HG03571 (cell line): ENCODE results near the gene FADS2.

Experiments used
- ATAC-seq: cut with Tn5 transposase; IDR thresholded peaks from one replicate; pipeline ENCODE4 v1.9.1; 2021; ENCODE audit not compliant: unreplicated experiment

FADS2 gene

GRCh38 chr11:61820174-61820573, 7.9 kb upstream of the FADS2 start:
- no peak for ATAC-seq

- ATAC-seq: no peak
These were observed 1.1 kb upstream of the FADS2 start for GRCh38 chr11:61826930-61827570.

- peak; percentile 8 for ATAC-seq
These were observed 204 bp downstream of the FADS2 start for GRCh38 chr11:61828379-61828628.

GRCh38 chr11:61828629-61829407, 718 bp downstream of the FADS2 start:
- ATAC-seq: no peak

GRCh38 chr11:61829806-61830205, 1.7 kb downstream of the FADS2 start:
- no peak for ATAC-seq

- no peak for ATAC-seq
These were observed 2.4 kb downstream of the FADS2 start for GRCh38 chr11:61830237-61831105.

- no peak for ATAC-seq
These were observed 4.1 kb downstream of the FADS2 start for GRCh38 chr11:61832207-61832606.

- ATAC-seq: no peak
These were observed 4.7 kb downstream of the FADS2 start for GRCh38 chr11:61832754-61833153.

- no peak for ATAC-seq
These were observed 5.4 kb downstream of the FADS2 start for GRCh38 chr11:61833471-61833870.

- ATAC-seq: no peak
These were observed 5.8 kb downstream of the FADS2 start for GRCh38 chr11:61833926-61834277.

- ATAC-seq: peak; percentile 89
These were observed 6.4 kb downstream of the FADS2 start for GRCh38 chr11:61834278-61835048.

- no peak for ATAC-seq
These were observed 8.1 kb downstream of the FADS2 start for GRCh38 chr11:61836193-61836592.

- ATAC-seq: no peak
These were observed 9.4 kb downstream of the FADS2 start for GRCh38 chr11:61837411-61838005.

GRCh38 chr11:61838501-61838900, 10.4 kb downstream of the FADS2 start:
- ATAC-seq: no peak

- no peak for ATAC-seq
These were observed 10.8 kb downstream of the FADS2 start for GRCh38 chr11:61838921-61839320.

- ATAC-seq: no peak
These were observed 11.6 kb downstream of the FADS2 start for GRCh38 chr11:61839742-61840141.

- no peak for ATAC-seq
These were observed 12.3 kb downstream of the FADS2 start for GRCh38 chr11:61840371-61840770.

GRCh38 chr11:61841636-61842527, 13.8 kb downstream of the FADS2 start:
- no peak for ATAC-seq

GRCh38 chr11:61842528-61842820, 14.4 kb downstream of the FADS2 start:
- no peak for ATAC-seq

GRCh38 chr11:61844909-61845565, 16.9 kb downstream of the FADS2 start:
- no peak for ATAC-seq
